Fibroblast of villous mesenchyme (primary cell): Measurements from ENCODE around the gene TBC1D3B. TPM values are rescaled to one million over a fixed set of nuclear protein-coding genes. Genes with fewer than 3 reads are reported as not detected.
"Not testable (repeated sequence)": the region's sequence is repeated elsewhere in the genome, so short reads cannot be mapped to it uniquely, and the experiment has no call there.

ENCODE experiments used
- DNase-seq: peaks from one replicate; pipeline ENCODE4 v3.0.0-alpha.2; 2010; ENCODE audit warnings: low read depth
- H3K4me3 ChIP-seq: 2 replicates; pipeline ENCODE4 v1.5.1; 2011; ENCODE audit warnings: low read depth, mild to moderate bottlenecking, low read length
- CTCF ChIP-seq: IDR thresholded peaks from 2 replicates; pipeline ENCODE4 v1.5.1; 2012; ENCODE audit warnings: low read depth, mild to moderate bottlenecking, low read length; ENCODE audit not compliant: insufficient read depth
- total RNA-seq: library from RNA; depleted of rRNA; stranded (reverse); fragments of >200 nt; gene quantifications from 2 replicates; pipeline ENCODE4 v1.2.3, GENCODE V29; 2012

Gene TBC1D3B
- total RNA-seq, result 0.43 TPM in 1 of 2 replicates, not detected in the other

GRCh38 chr17:36176536-36176935 lies at the start of gene TBC1D3B:
Gene TBC1D3B (minus strand): TSS chr17:36176636. CDS start chr17:36175050, 1,586 bp downstream.
- DNase-seq, H3K4me3 ChIP-seq: not testable (repeated sequence)

GRCh38 chr17:36222967-36223366 lies 46.5 kb upstream of the TBC1D3B start:
- not testable (repeated sequence) for DNase-seq, H3K4me3 ChIP-seq

GRCh38 chr17:36221581-36222100 lies 45.2 kb upstream of the TBC1D3B start:
- not testable (repeated sequence) for H3K4me3 ChIP-seq, DNase-seq

- not testable (repeated sequence) for H3K4me3 ChIP-seq, DNase-seq
Observed at GRCh38 chr17:36220737-36221580, 44.5 kb upstream of the TBC1D3B start.

- not testable (repeated sequence) for DNase-seq, H3K4me3 ChIP-seq
Observed at GRCh38 chr17:36219556-36219955, 43.1 kb upstream of the TBC1D3B start.

GRCh38 chr17:36215406-36216308 lies 39.2 kb upstream of the TBC1D3B start:
- DNase-seq, H3K4me3 ChIP-seq: not testable (repeated sequence)

- no peak overlapping the region for H3K4me3 ChIP-seq
- TF ChIP-seq CTCF, result no peak
- DNase-seq, result no peak
Observed at GRCh38 chr17:36214918-36215317, 38.5 kb upstream of the TBC1D3B start.

GRCh38 chr17:36213695-36214094 lies 37.3 kb upstream of the TBC1D3B start:
- no peak for DNase-seq
- no peak overlapping the region for H3K4me3 ChIP-seq
- TF ChIP-seq CTCF, result no peak

GRCh38 chr17:36212966-36213365 lies 36.5 kb upstream of the TBC1D3B start:
- DNase-seq, result no peak
- no peak for TF ChIP-seq CTCF
- H3K4me3 ChIP-seq, result no peak overlapping the region

- H3K4me3 ChIP-seq, result no peak overlapping the region
- DNase-seq, result no peak
- no peak for TF ChIP-seq CTCF
Observed at GRCh38 chr17:36212272-36212605, 35.8 kb upstream of the TBC1D3B start.

GRCh38 chr17:36211484-36212271 lies 35.2 kb upstream of the TBC1D3B start:
- H3K4me3 ChIP-seq, DNase-seq: not testable (repeated sequence)

- not testable (repeated sequence) for DNase-seq, H3K4me3 ChIP-seq
Observed at GRCh38 chr17:36210439-36211211, 34.2 kb upstream of the TBC1D3B start, which contains the start of gene CCL4L2. Gene CCL4L2 (plus strand): TSS chr17:36211063.
